HK-2 (cell line): ENCODE data around the gene PCSK1.
A peak's percentile ranks its signal among the peaks of the same experiment; 100 is the strongest.
"Not testable (repeated sequence)": the region's sequence is repeated elsewhere in the genome, so short reads cannot be mapped to it uniquely, and the experiment has no call there.

Experiments
- DNase-seq: peaks from one replicate; pipeline ENCODE4 v3.0.0-alpha.2; 2018; ENCODE audit not compliant: unreplicated experiment

PCSK1 gene

DNA sequence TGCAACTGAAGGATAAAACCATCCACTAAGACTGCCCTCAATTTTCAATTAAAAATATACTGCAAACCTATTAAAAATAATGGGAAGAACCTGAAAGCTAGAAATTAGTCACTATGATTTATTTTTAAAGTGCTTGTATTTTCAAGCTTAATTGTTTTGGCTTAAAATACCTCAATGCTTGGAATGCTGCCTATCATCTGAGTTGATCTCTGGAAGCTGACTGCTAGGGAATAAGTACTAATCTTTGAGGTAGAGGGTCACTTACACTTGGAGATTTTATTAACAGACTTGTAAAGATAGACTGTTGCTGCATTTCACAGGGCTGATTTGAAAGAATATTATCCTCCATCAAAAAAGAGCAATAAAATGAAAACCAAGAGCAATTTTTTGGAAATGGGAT is 6.2 kb downstream of the PCSK1 start:
- DNase-seq: no peak

GRCh38 chr5:96425443-96425842 is 7.6 kb downstream of the PCSK1 start:
- DNase-seq: no peak

DNA sequence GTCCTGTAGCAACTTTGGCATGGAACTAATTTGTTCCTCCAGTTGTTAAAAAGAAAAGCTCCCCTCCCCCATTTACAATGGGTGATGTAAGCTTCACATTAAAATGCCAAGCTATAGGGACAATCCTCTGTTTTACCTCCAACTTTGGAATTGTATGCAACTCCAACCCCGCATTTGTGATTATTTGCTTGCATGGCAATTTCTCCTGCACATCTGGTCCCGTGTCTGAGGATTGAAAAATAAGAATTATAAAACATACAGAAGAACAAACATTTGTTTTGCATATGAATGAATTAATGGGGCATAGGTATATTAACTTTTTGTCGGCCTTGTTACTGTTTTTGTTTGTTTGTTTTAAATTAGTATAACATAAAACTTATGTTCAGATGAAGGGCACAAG is 17.2 kb downstream of the PCSK1 start:
- no peak for DNase-seq

GRCh38 chr5:96412868-96413449 is 20.1 kb downstream of the PCSK1 start:
- no peak for DNase-seq

- DNase-seq: no peak
Measured at GRCh38 chr5:96410013-96410412, 23.0 kb downstream of the PCSK1 start.

- no peak for DNase-seq
Measured at GRCh38 chr5:96408841-96409538, 24.1 kb downstream of the PCSK1 start.

DNA sequence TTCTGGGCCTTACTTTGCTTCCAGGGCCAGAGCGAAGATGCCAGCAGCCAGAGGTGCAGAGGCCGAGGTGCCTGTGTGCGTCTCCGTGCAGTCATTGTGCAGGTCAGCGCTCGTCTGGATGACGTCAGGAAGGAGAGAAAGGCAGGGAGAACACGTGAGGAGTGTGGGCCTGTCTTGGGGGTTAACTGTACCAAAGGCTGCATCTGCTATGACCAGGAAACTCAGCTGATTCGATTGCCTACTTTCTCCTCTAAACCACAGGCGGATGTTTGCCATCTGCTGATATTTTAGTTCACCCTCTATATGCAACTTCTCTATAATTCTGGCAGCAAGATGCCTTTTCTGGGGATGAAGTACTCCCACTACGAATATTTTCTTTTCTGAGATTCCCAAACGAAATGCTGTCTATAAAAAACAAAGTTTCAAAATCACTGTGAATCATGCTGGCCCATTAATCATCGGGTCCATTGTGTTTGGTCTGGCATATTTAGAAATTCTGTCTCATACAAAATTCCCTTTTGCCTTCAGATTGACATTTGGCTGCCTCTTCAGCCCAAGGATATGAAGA is 24.8 kb downstream of the PCSK1 start:
- DNase-seq: no peak

DNA sequence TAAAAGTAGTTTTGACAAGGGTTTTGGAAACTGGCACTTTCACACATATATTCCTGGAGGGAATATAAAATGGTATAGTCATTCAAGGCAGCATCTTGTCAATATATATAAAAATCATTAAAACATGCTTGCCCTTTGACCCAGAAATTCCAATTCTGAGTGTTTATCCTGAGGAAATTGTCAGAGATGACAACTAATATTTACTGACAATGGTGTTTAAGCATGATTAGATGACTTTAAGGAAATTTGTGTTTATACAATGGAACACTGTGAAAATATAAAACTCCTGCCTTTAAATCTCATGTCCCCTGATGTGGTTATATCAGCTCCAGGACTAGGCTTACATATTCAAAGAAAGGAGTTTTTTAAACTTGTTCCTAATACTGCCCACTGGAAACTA is 25.6 kb downstream of the PCSK1 start:
- no peak for DNase-seq

GRCh38 chr5:96404191-96404867 is 28.7 kb downstream of the PCSK1 start:
- DNase-seq: no peak

- no peak for DNase-seq
Measured at GRCh38 chr5:96402500-96402899, 30.5 kb downstream of the PCSK1 start.

DNA sequence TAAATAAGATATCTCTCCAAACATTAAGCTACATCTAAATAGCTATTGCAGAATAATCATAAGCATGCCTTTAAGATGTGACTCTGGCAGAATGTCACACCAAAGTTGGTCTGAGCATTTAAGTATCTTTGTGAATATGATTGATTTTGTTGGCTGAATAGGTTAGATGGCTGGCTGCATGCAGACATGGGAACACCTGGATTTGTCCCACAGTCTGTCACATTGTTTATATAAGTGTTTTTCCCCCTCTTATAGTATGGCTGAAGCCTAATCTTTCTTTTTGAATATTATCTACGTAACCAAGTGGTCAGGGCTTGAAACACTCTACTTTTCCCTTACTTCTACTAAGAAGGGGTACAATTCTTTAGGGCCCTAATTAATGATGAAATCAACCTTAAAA is 36.2 kb downstream of the PCSK1 start:
- no peak for DNase-seq

DNA sequence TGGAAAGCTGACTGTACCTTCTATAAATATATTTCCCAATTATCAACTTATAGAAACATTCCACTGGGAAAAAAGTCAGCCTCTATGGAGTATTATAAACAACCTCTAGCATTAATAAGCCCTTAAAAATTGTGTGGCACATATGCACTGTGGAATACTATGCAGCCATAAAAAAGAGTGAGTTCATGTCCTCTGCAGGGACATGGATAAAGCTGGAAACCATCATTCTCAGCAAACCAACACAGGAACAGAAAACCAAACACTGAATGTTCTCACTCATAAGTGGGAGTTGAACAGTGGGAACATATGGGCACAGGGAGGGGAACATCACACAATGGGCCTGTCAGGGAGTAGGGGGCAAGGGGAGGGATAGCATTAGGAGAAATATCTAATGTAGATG is 37.8 kb downstream of the PCSK1 start:
- DNase-seq: not testable (repeated sequence)

DNA sequence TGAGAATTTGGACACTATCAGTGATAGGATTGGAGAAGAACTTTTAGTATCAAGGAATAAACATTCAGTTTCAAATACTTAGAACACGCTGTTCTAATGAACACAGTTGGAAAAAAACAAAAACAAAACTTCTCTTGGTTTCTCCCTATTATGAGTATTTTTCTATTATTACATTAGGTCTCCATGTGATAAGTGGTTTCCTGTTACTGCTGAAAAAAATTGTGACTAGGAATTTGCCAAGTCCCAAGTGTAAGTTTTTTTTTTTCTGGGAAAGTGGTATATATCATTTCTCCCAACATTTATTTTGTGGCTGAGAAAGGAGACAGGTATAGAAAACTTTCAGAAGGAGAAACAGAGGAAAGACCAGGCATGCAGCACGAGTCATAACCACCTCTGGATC is 41.1 kb downstream of the PCSK1 start:
- no peak for DNase-seq

DNA sequence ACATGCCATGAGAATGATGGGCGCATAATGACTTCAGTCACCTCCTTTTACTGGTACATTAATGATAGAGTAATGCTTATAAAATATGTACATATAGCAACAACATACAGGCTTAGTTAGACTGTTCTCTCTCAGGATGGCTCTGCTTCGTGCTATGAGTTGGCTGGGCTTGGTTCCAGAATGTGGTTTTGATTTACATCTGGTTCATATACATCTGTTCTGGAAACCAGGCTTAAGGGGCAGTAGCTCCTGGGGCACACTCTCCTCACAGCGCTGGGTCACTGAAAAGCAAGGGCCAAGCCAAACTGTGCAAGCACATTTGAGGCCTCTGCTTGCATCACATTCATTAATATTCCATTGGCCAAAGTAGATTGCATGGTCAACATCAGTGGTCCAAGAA is 44.9 kb downstream of the PCSK1 start:
- DNase-seq: no peak

DNA sequence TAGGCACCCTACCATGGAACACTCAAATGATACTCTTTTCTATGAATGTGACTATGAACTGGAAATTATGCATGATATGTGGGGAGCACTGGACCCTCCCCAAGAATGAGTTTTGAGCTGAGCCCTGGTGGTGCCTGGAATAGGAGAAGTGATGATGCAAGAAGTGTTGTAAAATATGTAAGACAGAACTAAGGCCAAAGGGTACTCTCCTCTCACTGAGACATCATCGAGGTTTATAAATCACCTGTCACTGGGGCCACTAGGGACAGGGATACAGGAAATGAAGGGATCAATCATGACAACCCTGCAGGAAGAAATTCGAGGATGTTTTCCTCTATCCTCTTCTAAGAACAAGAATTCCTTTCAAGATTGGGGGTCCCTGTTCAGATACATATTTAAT is 45.4 kb downstream of the PCSK1 start:
- no peak for DNase-seq

DNA sequence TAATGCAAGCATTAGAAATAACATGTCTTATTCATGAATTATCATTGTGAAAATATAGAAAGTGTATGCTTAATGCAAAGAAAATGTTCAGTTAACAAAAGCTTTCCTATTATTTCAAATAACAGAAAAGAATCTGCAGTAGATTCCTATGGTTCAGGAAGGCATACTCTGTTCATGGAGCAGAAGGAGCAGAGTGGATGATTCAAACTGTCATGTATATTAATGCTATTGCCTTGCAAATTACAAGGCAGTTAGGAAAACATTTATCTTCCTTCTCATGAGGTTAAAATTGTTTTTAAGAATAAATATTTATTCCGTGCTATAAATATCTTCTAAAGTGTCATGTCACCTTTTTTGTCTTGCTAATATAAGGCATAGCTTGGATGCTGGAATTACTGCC is 47.5 kb downstream of the PCSK1 start:
- DNase-seq: no peak

DNA sequence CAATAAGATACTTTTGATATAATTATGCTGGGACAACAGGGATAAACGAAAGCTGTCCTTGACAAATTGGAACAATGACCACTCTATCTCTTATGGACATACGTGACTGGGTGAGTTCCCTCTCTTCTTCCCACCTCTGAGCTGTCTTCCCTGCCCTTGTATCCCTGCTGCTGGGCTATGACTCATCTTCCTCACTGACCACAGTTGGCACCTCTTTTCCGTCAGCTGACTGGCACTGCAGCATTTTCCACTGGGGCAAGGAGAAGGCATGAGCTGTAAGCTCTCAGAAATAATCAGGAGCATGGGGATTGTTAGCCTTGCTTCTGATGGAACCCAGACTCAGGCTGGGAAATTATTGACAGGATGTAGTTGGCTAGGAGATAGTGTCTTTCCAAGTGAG is 48.7 kb downstream of the PCSK1 start:
- DNase-seq: peak; percentile 61

GRCh38 chr5:96381526-96381925 is 51.5 kb downstream of the PCSK1 start:
- no peak for DNase-seq

- DNase-seq: no peak
Measured at GRCh38 chr5:96379896-96380295, 53.2 kb downstream of the PCSK1 start.

DNA sequence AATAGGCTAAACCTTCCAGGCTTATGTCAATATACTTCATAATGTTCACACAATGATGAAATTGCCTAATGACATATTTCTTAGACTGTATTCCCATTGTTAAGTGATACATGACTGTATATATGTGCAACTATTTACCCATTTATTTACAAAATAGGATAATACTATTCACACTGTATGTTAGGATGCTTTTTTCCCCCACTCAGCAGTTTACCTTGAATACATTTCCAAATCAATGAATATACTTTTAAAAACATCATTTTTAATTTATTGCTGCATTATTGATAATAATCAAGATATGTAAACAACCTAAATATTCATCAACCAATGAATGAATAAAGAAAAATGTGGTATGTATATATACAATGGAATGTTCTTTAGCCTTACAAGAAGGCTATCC is 55.5 kb downstream of the PCSK1 start:
- no peak for DNase-seq

- no peak for DNase-seq
Measured at GRCh38 chr5:96377167-96377566, 55.9 kb downstream of the PCSK1 start.

DNA sequence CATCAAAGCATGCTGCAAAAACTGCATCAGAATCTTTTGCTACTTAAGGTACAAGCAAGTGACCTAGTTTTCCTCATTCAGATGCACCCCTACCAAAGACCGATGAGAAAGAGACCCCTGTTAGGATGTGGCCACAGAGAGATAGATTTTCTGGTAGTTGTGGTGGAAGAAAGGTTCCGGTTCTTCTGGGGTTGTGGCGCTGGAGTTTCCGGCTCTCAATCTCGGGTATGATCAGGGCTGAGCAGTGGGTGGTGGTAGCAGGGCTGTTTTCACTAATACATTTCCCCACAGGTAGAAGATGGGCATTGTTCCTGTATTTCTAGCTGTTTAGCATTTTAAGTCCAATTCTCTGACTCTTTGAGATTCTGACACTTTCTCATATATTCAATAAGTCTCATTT is 58.4 kb downstream of the PCSK1 start:
- DNase-seq: no peak

GRCh38 chr5:96373381-96373733 is 59.7 kb downstream of the PCSK1 start:
- DNase-seq: no peak
